AG04449 (cell line): ENCODE data around the gene HBEGF.
A peak's percentile ranks its signal among the peaks of the same experiment; 100 is the strongest.

ENCODE experiments used
- CTCF ChIA-PET: fragments of 350-600 bp; formaldehyde crosslinking; extraction: SDS; loops from one replicate; lab custom pipeline; 2021; ENCODE audit warnings: antibody characterized with exemption; lab: Yijun Ruan, JAX
- POLR2A ChIA-PET: fragments of 400-600, 350-600 bp; formaldehyde crosslinking; extraction: SDS; loops from one replicate; lab custom pipeline; 2020; ENCODE audit warnings: antibody characterized with exemption, inconsistent platforms; lab: Yijun Ruan, JAX
- DNase-seq: peaks from one replicate; pipeline ENCODE4 v3.0.0-alpha.2; 2010; ENCODE audit warnings: low read depth, low spot score
- H3K4me3 ChIP-seq: 2 replicates; pipeline ENCODE4 v1.5.1; 2011; ENCODE audit warnings: low read depth, mild to moderate bottlenecking, control low read depth, low read length
- CTCF ChIP-seq: IDR thresholded peaks from one replicate; pipeline ENCODE4 v1.5.1; 2011; ENCODE audit warnings: mild to moderate bottlenecking, moderate library complexity, low read length, control low read depth, inconsistent platforms; ENCODE audit not compliant: insufficient read depth; ENCODE audit errors: missing control alignments

The HBEGF gene

GRCh38 chr5:140363631-140364471 is 17.4 kb upstream of the HBEGF start:
- ChIA-PET CTCF (interaction anchor here (0.6 to 12.9 kb wide), 30 partner anchors 9 to 362 kb away, joined by 3 to 542 read pairs (median 4); partner anchors contain the start of genes CD14, EIF4EBP3, HBEGF and IK), POLR2A (interaction anchor here (1.0 kb wide), 1 partner anchor 18 kb away, joined by 4 read pairs; the partner anchor contains the start of gene HBEGF)
- no peak for DNase-seq
- no peak for TF ChIP-seq CTCF
- peak overlapping the region; percentile 54 for H3K4me3 ChIP-seq

- CTCF ChIA-PET = interaction anchor here (0.6 to 12.9 kb wide), 32 partner anchors 8 to 363 kb away, joined by 3 to 542 read pairs (median 4); partner anchors contain the start of genes CD14, EIF4EBP3, HBEGF and IK
- DNase-seq = no peak
- POLR2A ChIA-PET = interaction anchor here (1.0 kb wide), 1 partner anchor 17 kb away, joined by 4 read pairs; the partner anchor contains the start of gene HBEGF
- TF ChIP-seq CTCF = peak; percentile 98
- H3K4me3 ChIP-seq = peak overlapping the region; percentile 54
Observed at GRCh38 chr5:140362875-140363630, 16.6 kb upstream of the HBEGF start.

GRCh38 chr5:140362311-140362710 is 15.9 kb upstream of the HBEGF start:
- ChIA-PET POLR2A (no interaction called here), CTCF (interaction anchor here (0.8 to 12.9 kb wide), 13 partner anchors 10 to 358 kb away, joined by 3 to 542 read pairs (median 9); partner anchors contain the start of gene HBEGF)
- TF ChIP-seq CTCF = no peak

DNA sequence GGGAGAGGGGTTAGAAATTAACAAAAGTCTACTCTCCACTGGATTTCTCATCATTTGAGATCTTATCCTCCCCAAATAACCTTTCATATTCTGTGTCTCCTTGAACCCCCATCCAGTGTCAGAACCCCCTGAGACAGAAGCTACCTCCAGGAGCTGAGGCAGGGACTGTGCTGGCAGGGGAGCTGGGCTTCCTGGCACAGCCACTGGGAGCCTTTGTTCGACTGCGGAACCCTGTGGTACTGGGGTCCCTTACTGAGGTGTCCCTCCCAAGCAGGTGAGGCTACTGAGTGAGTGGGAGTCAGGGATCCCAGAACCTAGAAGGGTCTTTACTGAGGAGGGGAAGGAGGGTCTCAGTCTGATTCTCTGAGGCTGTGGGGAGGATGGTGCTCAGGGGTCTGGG is 15.5 kb upstream of the HBEGF start:
- no peak for DNase-seq
- no peak for TF ChIP-seq CTCF
- POLR2A ChIA-PET = no interaction called here
- CTCF ChIA-PET = interaction anchor here (0.8 to 12.9 kb wide), 14 partner anchors 11 to 359 kb away, joined by 3 to 542 read pairs (median 6); partner anchors contain the start of gene HBEGF
- H3K4me3 ChIP-seq = no peak overlapping the region

More at GRCh38 chr5:140362311-140362710, 15.9 kb upstream of the HBEGF start:
- no peak overlapping the region for H3K4me3 ChIP-seq
- DNase-seq = no peak

GRCh38 chr5:140360681-140361479 is 14.5 kb upstream of the HBEGF start:
- CTCF ChIA-PET = interaction anchor here (0.6 to 12.9 kb wide), 20 partner anchors 12 to 360 kb away, joined by 3 to 542 read pairs (median 3); partner anchors contain the start of genes HBEGF and PFDN1
- POLR2A ChIA-PET = no interaction called here
- TF ChIP-seq CTCF = no peak

More at GRCh38 chr5:140360681-140361479, 14.5 kb upstream of the HBEGF start:
- no peak for DNase-seq
- H3K4me3 ChIP-seq = no peak overlapping the region
